IPS-18a (cell line): Measurements from ENCODE around the gene ZNF2.
A peak's percentile ranks its signal among the peaks of the same experiment; 100 is the strongest.

ENCODE experiments used
- H3K27ac ChIP-seq: one replicate; pipeline ENCODE4 v1.5.1; 2013; ENCODE audit warnings: low read length
- H3K27me3 ChIP-seq: one replicate; pipeline ENCODE4 v1.6.1; 2013; ENCODE audit warnings: mild to moderate bottlenecking, low read length; ENCODE audit not compliant: control insufficient read depth, insufficient read depth
- H3K36me3 ChIP-seq: one replicate; pipeline ENCODE4 v1.6.1; 2013; ENCODE audit warnings: low read depth, low read length; ENCODE audit not compliant: control insufficient read depth
- H3K4me1 ChIP-seq: one replicate; pipeline ENCODE4 v1.6.1; 2013; ENCODE audit warnings: low read depth, low read length; ENCODE audit not compliant: control insufficient read depth
- H3K4me3 ChIP-seq: one replicate; pipeline ENCODE4 v1.5.1; 2013; ENCODE audit warnings: low read length
- H3K9ac ChIP-seq: one replicate; pipeline ENCODE4 v1.6.1; 2013; ENCODE audit warnings: mild to moderate bottlenecking, low read length, moderate library complexity
- H3K9me3 ChIP-seq: one replicate; pipeline ENCODE4 v1.6.1; 2013; ENCODE audit warnings: low read depth, low read length; ENCODE audit not compliant: control insufficient read depth

Gene ZNF2

DNA sequence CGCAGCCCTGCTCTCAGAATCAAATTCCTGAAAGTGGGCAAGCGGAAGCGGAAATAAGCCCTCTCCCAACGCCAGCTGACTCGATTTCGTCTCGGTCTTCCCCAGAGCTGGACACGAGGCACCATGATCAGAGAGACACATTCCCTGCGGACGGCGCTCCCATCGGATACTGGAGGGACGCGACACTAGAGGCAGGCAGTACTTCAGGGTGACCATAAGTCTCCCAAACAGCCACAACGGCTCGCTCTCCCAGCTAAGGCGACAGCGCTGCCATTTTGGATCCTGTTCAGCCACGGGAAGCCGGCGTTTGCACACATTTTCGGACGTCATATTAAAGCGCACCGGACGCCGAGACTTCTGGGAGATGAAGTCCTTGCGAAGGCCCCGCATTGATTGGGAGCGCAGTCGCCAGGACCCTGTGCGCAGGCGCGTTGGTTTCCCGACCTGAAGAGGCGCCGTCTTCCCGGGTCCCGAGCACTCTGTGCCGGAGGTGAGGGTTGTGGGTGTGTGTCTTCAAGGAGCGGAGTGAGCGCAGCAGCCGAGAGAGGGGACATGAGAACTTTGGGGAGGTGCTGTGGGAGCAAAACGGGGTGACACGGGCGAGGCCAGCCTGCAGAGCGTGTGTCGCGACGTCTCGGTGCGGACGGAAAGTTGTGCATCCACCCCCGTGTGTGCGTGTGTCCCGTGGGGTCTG lies at the start of gene ZNF2:
TSS of gene ZNF2 (plus strand) at position 439 of the 694 bp plus-strand sequence. CDS start 10,418 bp downstream, outside the sequence.
- Histone ChIP-seq H3K27ac (peak within 1 kb of the TSS; percentile 92), H3K4me1 (no peaks in the 10 kb centered on the region), H3K9me3 (no peaks in the 10 kb centered on the region), H3K9ac (peak within 1 kb of the TSS; percentile 84), H3K36me3 (no peaks in the 10 kb centered on the region), H3K27me3 (peaks cover under 1% of the 10 kb centered on the region), H3K4me3 (peak within 1 kb of the TSS; percentile 99)

DNA sequence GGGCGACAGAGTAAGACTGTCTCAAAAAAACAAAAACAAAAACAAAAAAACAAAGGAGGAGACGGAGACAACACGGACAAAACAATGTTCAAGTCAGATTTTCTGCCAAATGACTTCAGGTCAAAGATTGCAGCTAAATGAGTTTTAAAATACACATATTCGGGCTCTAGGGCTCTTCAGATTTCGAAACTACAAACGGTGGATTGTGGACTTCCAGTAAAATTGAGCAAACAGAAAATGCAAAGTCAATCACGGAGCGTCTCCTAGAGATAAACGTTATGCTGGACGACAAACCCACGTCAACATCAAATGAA lies 44.6 kb upstream of the ZNF2 start:
- H3K9me3 ChIP-seq: no peaks in the 10 kb centered on the region
- H3K9ac ChIP-seq: peak overlapping the region; percentile 80
- no peaks in the 10 kb centered on the region for H3K4me1 ChIP-seq
- no peaks in the 10 kb centered on the region for H3K36me3 ChIP-seq
- no peaks in the 10 kb centered on the region for H3K27me3 ChIP-seq
- no peak overlapping the region for H3K27ac ChIP-seq
- peak overlapping the region; percentile 99 for H3K4me3 ChIP-seq

DNA sequence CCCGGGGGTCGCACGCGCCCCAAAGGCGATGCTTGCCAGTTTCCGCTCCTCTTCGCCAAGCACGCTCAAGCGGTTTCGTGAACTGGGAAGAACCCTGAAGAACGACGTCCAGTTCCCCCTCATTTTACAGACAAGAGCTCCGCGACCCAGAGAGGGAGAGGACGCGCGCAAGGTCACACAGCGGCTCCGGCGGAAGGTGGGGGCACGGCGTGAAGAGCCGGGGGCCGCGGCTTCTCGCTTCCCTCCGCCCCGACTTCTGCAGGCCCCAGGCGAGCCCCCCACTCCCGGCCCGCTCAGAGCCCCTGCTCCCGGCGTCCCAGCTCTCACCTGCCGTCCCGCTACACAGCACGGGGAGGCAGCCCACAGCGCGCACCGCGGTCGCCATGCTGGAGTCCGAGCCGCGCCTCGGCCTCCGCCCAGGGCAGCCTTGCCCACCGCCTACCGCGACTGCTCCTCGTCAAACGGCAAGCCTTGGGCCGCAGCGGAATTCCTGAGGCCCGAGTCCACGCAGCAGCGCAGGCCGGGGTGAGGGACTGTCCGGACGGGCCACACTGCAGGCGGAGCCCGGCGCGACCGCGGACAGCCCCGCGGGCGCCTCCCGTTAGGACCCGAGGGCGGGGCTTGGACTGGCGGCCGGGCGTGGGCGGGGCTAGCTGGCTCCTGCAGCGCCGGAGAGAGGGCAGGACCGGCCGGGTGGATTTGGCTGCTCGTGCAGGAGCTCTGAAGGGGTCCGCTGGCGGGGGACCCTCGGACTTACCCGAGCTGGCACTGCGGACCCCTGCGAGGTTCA lies 44.0 kb upstream of the ZNF2 start, which contains the start of gene MRPS5:
TSS of gene MRPS5 (minus strand) at position 402 of the 790 bp plus-strand sequence. CDS start at position 385, 17 bp downstream.
- no peaks in the 10 kb centered on the region for H3K27me3 ChIP-seq
- H3K4me1 ChIP-seq: no peaks in the 10 kb centered on the region
- H3K27ac ChIP-seq: peak within 1 kb of the TSS; percentile 67
- peak within 1 kb of the TSS; percentile 80 for H3K9ac ChIP-seq
- H3K36me3 ChIP-seq: no peaks in the 10 kb centered on the region
- H3K4me3 ChIP-seq: peak within 1 kb of the TSS; percentile 99
- H3K9me3 ChIP-seq: no peaks in the 10 kb centered on the region

DNA sequence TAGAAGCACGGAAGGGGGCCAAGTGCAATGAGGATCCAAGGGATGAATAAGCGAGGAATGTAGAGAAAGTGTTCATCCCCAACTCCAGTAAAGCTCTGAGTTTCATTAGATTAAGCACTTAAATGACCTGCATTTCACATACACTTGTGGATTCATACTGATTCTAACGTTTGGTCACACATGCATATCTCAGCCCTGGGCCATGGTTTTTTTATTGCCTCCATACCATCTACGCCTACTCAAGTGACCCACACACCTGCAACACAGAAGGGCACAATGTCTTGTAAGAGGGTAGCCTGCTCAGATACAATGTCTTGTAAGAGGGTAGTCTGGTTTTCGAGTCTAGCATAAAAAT lies 43.4 kb upstream of the ZNF2 start:
- Histone ChIP-seq H3K9me3 (no peaks in the 10 kb centered on the region), H3K27me3 (no peaks in the 10 kb centered on the region), H3K4me3 (peak overlapping the region; percentile 99), H3K27ac (no peak overlapping the region), H3K4me1 (no peaks in the 10 kb centered on the region), H3K36me3 (no peaks in the 10 kb centered on the region), H3K9ac (peak overlapping the region; percentile 80)

DNA sequence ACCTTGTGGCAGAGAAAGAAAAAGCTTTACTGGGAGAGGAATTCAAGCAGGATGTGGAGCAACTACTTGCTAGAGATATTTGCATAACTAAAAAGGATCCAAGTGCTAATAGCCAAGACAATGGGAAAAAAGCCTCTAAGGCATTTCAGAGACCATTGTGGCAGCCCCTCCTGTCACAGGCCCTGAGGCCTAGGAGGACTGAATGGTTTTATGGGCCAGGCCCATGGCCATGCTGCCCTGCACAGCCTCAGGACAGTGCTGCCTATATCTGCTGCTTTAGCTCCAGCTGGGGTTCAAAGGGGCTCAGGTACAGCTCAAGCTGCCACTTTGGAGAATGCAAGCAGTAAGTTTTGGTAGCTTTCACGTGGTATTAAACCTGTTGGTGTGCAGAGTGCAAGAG lies 26.9 kb upstream of the ZNF2 start:
- Histone ChIP-seq H3K27me3 (no peaks in the 10 kb centered on the region), H3K27ac (no peak overlapping the region), H3K9me3 (peaks cover 10% of the 10 kb centered on the region)

DNA sequence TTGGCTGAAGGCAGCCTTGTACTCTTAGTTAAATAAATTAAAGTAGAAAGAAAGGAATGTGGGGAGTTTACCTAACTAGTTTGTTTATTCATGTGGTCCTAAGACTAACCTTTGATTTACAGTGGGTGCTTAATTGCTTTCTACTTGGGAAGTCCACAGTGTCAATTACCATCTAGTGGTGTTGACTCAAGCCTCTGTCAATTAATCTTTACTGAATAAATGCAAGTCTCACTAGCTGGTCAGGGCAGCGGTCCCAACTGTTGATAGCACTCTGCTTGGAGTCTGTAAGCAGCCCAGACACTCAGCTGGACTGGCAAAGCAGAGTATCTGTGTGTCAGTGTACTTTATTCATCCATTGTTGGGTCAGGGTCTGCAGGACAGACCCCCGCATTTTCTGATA lies 21.8 kb upstream of the ZNF2 start:
- H3K9ac ChIP-seq: no peak overlapping the region
- peaks cover 4% of the 10 kb centered on the region for H3K36me3 ChIP-seq
- no peaks in the 10 kb centered on the region for H3K4me1 ChIP-seq
- H3K4me3 ChIP-seq: no peak overlapping the region
- no peak overlapping the region for H3K27ac ChIP-seq
- peaks cover 38% of the 10 kb centered on the region for H3K9me3 ChIP-seq
- H3K27me3 ChIP-seq: no peaks in the 10 kb centered on the region

More for the DNA sequence above, 26.9 kb upstream of the ZNF2 start:
- Histone ChIP-seq H3K36me3 (no peaks in the 10 kb centered on the region), H3K4me3 (no peak overlapping the region), H3K4me1 (no peaks in the 10 kb centered on the region), H3K9ac (no peak overlapping the region)

DNA sequence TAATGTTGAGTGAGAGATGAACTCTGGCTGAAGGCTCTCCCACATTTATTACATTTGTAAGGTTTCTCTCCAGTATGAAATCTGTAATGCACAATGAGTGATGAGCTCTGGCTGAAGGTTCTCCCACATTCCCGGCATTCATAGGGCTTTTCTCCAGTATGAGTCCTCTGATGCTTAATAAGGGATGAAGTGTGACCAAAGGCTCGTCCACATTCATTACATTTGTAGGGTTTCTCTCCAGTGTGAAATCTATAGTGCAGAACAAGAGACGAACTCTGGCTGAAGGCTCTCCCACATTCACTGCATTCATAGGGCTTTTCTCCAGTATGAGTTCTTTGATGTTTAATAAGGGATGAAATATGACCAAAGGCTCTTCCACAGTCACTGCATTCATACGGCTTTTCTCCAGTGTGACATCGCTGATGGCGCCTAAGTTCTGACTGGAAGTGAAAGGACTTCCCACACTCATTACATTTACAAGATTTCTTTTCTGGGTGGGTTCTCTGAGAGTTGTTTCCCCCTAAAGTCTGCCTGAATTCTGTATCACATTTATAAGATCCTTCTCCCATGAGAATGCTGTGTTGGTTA lies 16.1 kb upstream of the ZNF2 start:
- Histone ChIP-seq H3K36me3 (peaks cover 36% of the 10 kb centered on the region), H3K4me3 (no peak overlapping the region), H3K9me3 (peaks cover 60% of the 10 kb centered on the region)

DNA sequence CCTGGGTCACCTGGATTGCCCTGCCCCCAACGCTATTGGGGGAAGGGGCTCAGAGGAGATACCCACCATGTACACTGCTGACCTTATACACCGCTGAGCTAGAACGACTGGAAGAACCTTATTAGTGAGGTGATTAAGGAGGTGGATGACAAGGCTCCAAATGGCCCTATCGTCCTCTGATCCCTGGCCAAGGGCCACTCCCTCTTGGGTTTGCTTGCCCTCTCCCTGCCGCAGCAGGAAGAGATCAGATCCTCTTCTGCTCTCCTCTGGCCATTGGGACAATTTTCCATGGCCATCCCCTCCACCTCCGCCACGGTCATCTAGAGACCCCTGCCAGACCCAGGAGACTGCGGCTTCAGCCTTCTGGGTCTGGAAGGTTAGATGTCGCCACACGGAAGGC lies 7.2 kb upstream of the ZNF2 start:
- Histone ChIP-seq H3K27me3 (peaks cover 22% of the 10 kb centered on the region), H3K4me1 (no peaks in the 10 kb centered on the region), H3K9ac (no peak overlapping the region), H3K4me3 (peak overlapping the region; percentile 75), H3K27ac (no peak overlapping the region), H3K9me3 (no peaks in the 10 kb centered on the region), H3K36me3 (no peaks in the 10 kb centered on the region)

More for the DNA sequence above, 16.1 kb upstream of the ZNF2 start:
- Histone ChIP-seq H3K9ac (no peak overlapping the region), H3K27me3 (no peaks in the 10 kb centered on the region), H3K4me1 (no peaks in the 10 kb centered on the region), H3K27ac (no peak overlapping the region)

DNA sequence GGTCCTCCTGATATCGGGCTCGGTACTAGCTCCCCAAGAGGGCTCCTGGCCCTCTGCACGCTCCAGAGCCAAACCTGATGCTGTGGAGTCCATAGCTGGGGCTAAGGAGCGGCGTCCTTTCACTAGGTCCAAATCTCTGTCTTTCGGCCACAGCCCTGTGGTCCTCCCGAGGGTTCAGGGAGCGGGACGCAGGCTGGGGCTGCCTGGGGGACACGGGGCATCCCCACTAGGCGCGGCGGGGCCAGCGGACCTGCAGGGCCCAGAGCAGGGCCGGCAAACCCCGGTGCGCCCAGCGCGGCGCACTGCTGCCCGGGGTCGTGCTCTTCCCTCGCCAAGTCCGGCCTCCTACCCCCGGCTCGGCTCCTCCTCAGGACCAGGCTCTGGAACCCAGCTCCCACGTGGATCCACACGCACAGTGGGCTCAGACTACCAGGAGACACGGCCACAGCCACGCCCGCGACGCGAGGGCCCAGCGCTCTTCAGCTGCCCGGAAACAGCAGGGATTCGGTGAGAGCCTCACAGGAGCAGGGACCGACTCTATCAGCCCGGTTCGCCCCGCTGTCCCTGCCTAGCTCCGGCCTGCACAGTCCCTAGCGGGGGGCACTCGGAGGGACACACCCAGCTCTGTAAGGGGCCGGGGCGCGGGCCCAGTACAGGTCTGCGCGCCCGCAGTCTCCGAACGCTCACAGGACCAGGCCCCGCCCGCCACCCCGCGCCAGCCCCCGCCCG lies 6.6 kb upstream of the ZNF2 start:
- H3K4me1 ChIP-seq: no peaks in the 10 kb centered on the region
- peak overlapping the region; percentile 75 for H3K4me3 ChIP-seq
- no peaks in the 10 kb centered on the region for H3K9me3 ChIP-seq
- peak overlapping the region; percentile 53 for H3K9ac ChIP-seq
- no peak overlapping the region for H3K27ac ChIP-seq
- H3K36me3 ChIP-seq: no peaks in the 10 kb centered on the region
- peaks cover 22% of the 10 kb centered on the region for H3K27me3 ChIP-seq

DNA sequence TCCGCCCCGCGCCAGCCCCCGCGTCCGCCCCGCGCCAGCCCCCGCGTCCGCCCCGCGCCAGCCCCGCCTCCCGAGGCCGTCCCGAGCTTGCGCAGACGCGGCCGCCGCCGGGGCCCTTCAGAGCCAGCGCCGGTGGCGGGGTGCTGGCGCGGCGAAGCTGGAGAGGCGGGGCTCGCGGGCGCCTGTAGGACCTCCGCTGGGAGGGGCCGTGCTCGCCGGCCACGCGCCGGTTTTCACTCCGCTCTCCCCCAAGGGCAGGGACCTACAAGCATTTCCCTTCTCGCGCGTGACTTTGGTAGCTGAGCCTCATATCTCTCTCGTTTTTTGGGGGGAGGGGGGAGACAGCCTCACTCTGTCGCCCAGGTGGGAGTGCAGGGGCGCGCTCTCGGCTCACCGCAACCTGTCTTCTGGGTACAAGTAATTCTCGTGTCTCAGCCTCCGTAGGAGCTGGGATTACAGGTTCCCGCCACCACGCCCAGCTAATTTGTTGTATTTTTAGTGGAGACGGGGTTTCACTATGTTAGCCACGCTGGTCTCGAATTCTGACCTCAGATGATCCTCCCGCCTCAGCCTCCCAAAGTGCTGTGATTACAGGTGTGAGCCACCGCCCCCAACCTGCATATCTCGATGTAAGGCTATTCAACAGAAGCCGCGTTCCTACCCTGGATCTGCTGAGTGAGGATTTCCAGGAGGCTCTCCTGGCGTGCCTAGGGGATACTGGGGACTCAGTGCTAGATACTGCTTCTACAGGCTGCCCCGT lies 5.7 kb upstream of the ZNF2 start, which contains the start of gene ZNF514:
TSS of gene ZNF514 (minus strand) at position 159 of the 760 bp plus-strand sequence. CDS start 6,595 bp downstream, outside the sequence.
- Histone ChIP-seq H3K27ac (no peak within 1 kb of the TSS), H3K9ac (peak within 1 kb of the TSS; percentile 53), H3K27me3 (peaks cover 22% of the 10 kb centered on the region), H3K9me3 (no peaks in the 10 kb centered on the region), H3K4me1 (no peaks in the 10 kb centered on the region), H3K36me3 (no peaks in the 10 kb centered on the region), H3K4me3 (peak within 1 kb of the TSS; percentile 75)
